Measurements from ENCODE around the gene SNAP23.

- no peak for TF ChIP-seq CTCF (IDR thresholded peaks at IDR 0.05)
- TF ChIP-seq POLR2A (IDR thresholded peaks at IDR 0.05), result no peak
- no peak for TF ChIP-seq POLR2AphosphoS5 (IDR thresholded peaks at IDR 0.05)
- no peak for TF ChIP-seq EP300 (IDR thresholded peaks at IDR 0.05)
Observed at GRCh38 chr15:42544853-42545629, 49.6 kb downstream of the SNAP23 start.

Data from gastroesophageal sphincter (tissue), 3 donors.